Caki2 (cell line): ENCODE results near the gene SLC24A3. TPM values are rescaled to one million over a fixed set of nuclear protein-coding genes. Genes with fewer than 3 reads are reported as not detected.

Source experiments
- DNase-seq: peaks from one replicate; pipeline ENCODE4 v3.0.0-alpha.2; 2015; ENCODE audit warnings: low read depth
- in situ Hi-C: cut with HindIII; loops from 2 replicates; pipeline ENCODE4 v1.10.0; 2016; ENCODE audit warnings: low sequenced_read_pairs, low pct_unique_long_range_greater_than_20kb, mixed read lengths
- total RNA-seq: library from RNA; depleted of rRNA; stranded (reverse); fragments of >200 nt; shearing (Covaris generic); gene quantifications from 2 replicates; pipeline ENCODE4 v1.2.3, GENCODE V29; 2014; ENCODE audit warnings: low replicate concordance

SLC24A3 gene
- total RNA-seq, 1 experiment from 2014 or later, result not detected

DNA sequence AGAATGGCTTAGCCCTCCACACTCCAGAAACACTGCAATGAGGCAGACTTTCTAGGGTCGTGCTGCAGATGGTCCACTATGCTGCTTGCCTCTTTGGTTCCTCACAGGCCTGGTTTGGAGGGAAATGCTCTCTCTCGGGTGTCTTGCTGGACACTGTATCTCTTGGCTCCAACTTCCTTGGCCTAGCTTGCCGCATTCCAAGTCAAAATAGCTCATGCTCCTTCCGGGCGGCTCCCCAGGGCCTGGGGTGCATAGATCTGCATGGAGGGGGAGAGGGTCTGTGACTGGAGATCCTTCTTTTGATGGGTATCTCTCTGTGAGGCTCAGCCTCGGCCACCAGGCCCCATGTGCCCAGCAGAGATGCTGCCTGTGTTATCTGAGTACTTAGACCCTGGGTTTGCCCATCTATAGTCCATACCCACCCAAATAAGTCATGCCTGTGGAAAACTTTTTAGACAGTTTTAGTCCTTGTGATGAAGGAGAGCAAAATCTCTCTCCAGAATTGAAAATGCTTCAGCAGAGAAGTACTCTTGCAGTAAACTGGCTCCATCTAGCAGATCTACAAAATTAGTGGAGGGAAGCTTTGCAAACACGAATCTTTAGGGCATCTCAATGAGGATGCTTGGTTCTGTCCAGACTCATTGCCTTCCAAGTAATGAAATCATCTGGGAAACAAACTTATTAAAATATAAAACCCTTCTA, 281.5 kb downstream of the SLC24A3 start:
- in situ Hi-C loops, result no loop called here
- DNase-seq, result no peak

DNA sequence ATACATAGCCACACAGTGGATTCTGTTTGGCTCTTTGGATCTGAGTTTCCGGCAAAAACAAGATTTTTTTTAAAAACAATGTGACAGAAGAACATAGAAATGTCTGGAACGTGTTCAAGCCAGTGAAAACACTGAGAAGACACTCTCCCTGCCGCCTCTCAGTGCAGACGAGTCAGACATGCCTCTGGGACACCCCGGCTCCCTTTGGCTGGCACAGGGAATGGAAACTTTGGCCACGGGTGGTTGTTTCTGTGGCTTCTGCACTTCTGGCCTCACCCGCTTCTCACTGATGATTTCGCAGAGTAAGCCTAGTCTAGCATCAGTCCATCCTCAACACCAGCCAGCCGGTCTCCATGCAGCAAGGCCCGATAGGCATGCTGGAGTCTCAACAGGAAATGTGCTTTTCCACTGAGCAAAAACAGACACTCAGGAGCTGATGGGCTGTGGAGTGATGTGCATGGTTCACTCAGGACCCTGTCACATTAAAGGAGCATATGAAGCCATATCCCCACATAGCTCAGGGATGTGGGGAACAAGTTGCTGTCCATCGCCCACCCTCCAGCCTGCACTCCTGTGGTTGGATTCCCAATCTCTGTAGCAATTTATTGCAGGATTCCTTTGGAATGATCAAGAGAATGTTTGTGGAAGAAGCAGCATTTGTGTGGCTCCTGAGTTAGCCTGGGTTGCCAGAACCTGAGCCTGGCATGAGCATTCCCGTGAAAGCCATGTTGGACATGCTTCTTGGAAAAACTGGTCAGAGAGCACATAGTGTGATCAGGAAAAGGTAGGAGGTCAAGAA, 283.7 kb downstream of the SLC24A3 start:
- in situ Hi-C loops, result no loop called here
- DNase-seq, result no peak

- in situ Hi-C loops, result no loop called here
- no peak for DNase-seq
These were observed 284.6 kb downstream of the SLC24A3 start for GRCh38 chr20:19497064-19497463.

DNA sequence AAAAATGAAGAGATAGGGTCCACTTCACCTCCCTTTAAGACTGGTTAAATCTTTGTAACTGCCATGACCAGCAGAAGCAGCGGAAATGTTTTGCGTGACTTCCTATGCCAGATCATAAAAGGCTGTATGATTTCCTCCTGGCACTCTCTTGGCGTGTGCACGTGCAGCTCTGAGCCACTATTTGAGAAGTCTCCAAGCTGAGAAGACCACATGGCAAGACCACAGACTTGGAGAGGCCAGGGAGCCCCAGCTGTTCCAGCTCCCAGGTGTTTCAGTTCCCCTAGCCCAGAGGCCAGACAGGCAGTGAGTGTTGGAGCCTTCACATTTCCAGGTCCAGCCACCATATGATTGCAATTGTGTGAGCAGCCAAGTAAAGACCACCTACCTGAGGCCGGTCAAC, 286.3 kb downstream of the SLC24A3 start:
- no peak for DNase-seq
- in situ Hi-C loops, result no loop called here

- in situ Hi-C loops, result no loop called here
- no peak for DNase-seq
These were observed 289.2 kb downstream of the SLC24A3 start for GRCh38 chr20:19501476-19502115.

DNA sequence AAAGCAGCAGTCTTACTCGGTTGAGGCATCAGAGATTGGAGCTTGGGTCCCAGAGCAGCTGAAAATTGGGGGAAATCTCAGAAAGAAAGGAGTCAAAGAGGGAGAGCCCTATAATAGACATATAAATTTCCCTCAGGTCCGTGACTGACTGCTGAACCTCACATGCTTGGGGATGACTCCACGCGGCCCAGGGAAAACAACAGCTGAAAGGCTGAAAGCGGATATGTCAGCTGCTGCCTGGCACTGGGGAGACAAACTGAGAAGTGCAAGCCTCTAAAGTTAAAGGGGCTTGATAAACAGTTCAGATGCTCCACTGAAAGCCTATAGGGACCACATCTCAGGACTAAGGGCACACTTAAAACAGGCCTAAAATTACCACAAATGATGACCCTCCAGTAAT, 289.7 kb downstream of the SLC24A3 start:
- in situ Hi-C loops, result no loop called here
- no peak for DNase-seq

GRCh38 chr20:19504251-19504650, 291.8 kb downstream of the SLC24A3 start:
- in situ Hi-C loops, result no loop called here
- no peak for DNase-seq

- in situ Hi-C loops, result no loop called here
- DNase-seq, result no peak
These were observed 293.6 kb downstream of the SLC24A3 start for GRCh38 chr20:19506021-19506420.

- no peak for DNase-seq
- in situ Hi-C loops, result no loop called here
These were observed 296.0 kb downstream of the SLC24A3 start for GRCh38 chr20:19508449-19508848.

DNA sequence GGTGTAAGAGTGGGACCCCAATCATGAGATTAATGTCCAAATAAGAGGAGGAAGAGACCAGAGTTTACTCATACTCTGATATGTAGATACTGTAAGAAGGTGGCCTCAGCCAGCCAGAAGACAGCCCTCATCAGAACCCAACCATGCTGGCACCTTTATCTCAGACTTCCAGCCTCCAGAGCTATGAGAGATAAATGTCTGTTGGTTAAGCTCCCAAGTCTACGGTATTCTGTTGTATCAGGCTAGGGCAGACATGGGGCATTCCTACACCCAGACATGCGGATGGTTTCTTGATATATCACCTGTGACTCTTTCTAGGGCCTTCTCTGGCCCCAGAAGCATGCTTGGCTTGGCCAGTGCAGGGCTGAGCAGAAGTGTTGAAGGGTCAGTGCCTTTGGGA, 298.2 kb downstream of the SLC24A3 start:
- no peak for DNase-seq

DNA sequence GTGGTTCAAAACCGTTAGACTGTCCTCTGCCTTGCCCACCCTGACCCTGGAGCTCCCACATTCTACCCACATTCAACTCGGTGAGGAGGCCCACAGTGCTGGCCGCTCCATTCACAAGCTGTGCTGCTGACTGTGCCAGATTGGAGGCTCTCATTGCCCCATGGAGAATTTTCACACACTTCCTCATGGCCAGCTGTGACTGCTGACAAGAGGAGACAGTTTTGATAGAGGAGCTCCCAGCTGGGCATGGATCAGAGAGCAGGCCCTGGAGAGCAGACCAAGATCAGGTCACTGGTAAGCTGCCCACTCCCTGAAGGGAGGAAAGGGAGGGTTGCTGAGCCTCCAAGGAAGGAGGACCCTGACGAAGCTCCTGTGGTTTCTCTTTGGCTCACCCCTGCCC, 299.5 kb downstream of the SLC24A3 start:
- no peak for DNase-seq
- in situ Hi-C loops, result no loop called here

More for the DNA sequence above, 298.2 kb downstream of the SLC24A3 start:
- in situ Hi-C loops, result no loop called here

DNA sequence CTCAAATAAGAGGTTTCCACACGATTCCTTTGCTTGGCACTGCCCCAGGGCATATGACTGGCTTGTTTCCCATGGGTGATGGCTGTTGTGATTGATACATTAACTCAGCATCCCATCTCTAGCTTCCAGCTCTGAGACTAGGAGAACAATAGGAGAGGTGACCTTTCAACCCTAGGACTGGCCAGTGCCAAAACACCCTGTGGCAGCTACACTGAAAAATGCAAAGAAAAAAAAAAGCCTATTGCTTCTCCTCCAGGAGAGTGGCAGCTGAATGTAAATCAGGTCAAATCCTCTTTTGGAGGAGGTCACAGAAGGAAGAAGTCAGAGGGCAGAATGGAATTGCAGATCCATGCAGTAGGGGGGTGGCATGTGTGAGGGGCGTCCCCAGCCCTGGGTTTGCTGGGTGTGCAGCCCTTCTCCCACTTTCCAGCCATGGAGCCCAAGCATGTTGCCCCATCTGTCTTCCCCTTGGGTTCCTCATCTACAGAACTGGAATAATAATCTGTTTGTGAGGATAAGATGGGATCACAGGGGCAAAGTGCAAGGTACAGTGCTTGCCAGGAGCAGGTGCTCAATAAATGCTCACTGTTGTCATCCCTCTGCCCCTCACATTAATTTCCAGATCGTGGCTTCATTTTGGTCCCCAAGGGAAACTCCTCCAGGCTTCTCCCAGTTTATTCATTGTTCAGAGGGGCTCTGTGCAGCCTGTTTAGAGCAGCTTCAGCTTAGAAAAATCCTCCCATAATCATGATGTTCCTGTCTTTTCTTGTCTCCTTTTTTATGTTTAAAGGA, 300.6 kb downstream of the SLC24A3 start:
- no peak for DNase-seq
- in situ Hi-C loops, result no loop called here

- DNase-seq, result no peak
- in situ Hi-C loops, result no loop called here
These were observed 302.6 kb downstream of the SLC24A3 start for GRCh38 chr20:19515074-19515473.

GRCh38 chr20:19519466-19519865, 307.0 kb downstream of the SLC24A3 start:
- in situ Hi-C loops, result no loop called here
- no peak for DNase-seq

DNA sequence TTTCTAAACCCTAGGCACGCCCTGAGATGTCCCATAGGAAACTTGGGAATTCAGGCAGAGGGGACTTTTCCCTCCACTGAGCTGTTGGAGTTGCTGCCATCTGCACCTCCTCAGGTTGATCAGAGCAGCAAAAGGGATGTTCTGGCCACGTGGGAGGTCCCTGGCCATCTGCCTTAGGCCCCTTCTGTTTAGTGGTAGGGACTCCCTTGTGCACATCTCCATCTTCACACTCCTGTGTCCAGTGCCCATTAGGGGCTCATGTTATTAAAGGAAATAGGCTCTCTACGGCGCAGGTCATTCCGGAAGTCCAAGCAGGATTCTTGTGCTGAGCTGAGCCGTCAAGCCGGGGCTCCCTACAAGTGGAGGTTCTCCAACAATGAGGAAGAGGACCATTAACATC, 307.8 kb downstream of the SLC24A3 start:
- no peak for DNase-seq
- in situ Hi-C loops, result no loop called here

- in situ Hi-C loops, result no loop called here
- DNase-seq, result no peak
These were observed 309.8 kb downstream of the SLC24A3 start for GRCh38 chr20:19522071-19522801.

DNA sequence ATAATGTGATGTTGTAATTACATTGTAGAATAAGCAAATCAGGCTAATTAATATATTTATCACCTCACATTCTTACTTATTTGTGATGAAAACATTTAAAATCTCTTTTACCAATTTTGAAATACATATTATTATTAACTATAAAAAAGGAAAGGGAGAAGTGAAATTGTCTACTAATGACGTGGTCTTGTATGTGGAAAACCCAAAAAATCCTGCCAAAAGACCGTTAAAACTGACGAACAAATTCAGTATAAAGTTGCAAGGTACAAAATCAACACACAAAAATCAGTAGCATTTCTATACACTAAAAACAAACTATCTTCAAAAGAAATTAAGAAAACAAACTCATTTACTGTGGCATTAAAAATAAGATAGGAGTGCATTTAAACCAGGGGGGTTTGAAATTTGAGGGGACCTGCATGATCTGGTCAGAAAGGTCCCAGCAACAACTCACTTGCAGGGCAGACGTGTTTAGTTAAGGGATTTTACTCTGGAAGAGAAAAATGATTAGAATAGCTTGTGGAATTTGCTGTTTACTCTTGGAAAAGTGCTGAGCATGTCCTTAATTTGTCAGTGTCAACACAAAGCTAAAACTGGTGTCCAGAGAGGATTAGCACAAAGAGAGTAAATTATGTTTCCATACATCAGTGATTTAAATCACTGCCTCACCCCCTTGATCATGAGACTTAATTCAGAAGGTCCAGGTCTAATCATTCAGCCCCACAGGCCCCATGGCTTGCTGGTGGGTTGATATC, 310.6 kb downstream of the SLC24A3 start:
- in situ Hi-C loops, result no loop called here
- DNase-seq, result no peak
